CD14-positive monocyte (primary cell): ENCODE data around the gene RASGRF2. TPM values are rescaled to one million over a fixed set of nuclear protein-coding genes. Genes with fewer than 3 reads are reported as not detected.

Source experiments
- DNase-seq, 3 donors: peaks; one replicate each; pipeline ENCODE4 v3.0.0-alpha.2; 2011 to 2022
- H2AFZ ChIP-seq: 2 replicates; pipeline ENCODE4 v1.6.0; 2012; ENCODE audit warnings: mild to moderate bottlenecking, low read depth, low read length, inconsistent platforms; ENCODE audit not compliant: insufficient read depth, poor library complexity, severe bottlenecking
- H3K27ac ChIP-seq, 2 donors: 1 replicate in 1 of 2; 2 replicates in 1 of 2; pipeline ENCODE4 v1.5.1; 2012 to 2013; ENCODE audit warnings: low read length in 2 of 2, control low read depth in 1 of 2, inconsistent platforms in 1 of 2, low read depth in 1 of 2, mild to moderate bottlenecking in 1 of 2
- H3K27me3 ChIP-seq, 2 donors: one replicate each; pipeline versions ENCODE4 v1.6.0 to v1.6.1; 2011 to 2013; ENCODE audit warnings: low read length in 2 of 2; ENCODE audit not compliant: control insufficient read depth in 2 of 2, insufficient read depth in 2 of 2
- H3K36me3 ChIP-seq, 2 donors: replicated peaks in 1 of 2; 1 replicate in 1 of 2; 2 replicates in 1 of 2; pipeline versions ENCODE4 v1.5.1 to v1.6.1; 2012 to 2013; ENCODE audit warnings: low read length in 2 of 2, control low read depth in 1 of 2, inconsistent platforms in 1 of 2, mild to moderate bottlenecking in 1 of 2; ENCODE audit not compliant: insufficient read depth in 2 of 2, control insufficient read depth in 1 of 2
- H3K4me1 ChIP-seq, 2 donors: 1 replicate in 1 of 2; 2 replicates in 1 of 2; pipeline versions ENCODE4 v1.5.1 to v1.6.1; 2012 to 2013; ENCODE audit warnings: low read length in 2 of 2, control low read depth in 1 of 2, inconsistent platforms in 1 of 2, mild to moderate bottlenecking in 1 of 2, moderate library complexity in 1 of 2; ENCODE audit not compliant: insufficient read depth in 2 of 2, control insufficient read depth in 1 of 2
- H3K4me2 ChIP-seq: replicated peaks from 2 replicates; pipeline ENCODE3; 2012; ENCODE audit warnings: low read length, moderate library complexity, mild to moderate bottlenecking; ENCODE audit not compliant: poor library complexity, severe bottlenecking; ENCODE audit errors: extremely low read depth
- H3K4me3 ChIP-seq, 3 experiments: fragments of 200-600 bp in 1 of 3; sonication (generic) in 1 of 3; replicated peaks in 1 of 3; 1 replicate in 2 of 3; 2 replicates in 1 of 3; pipeline ENCODE4 v1.5.1; 2011 to 2013; ENCODE audit warnings: low read length in 3 of 3, mild to moderate bottlenecking in 3 of 3, control low read depth in 2 of 3, low read depth in 2 of 3, inconsistent platforms in 1 of 3, moderate library complexity in 1 of 3
- H3K79me2 ChIP-seq: 2 replicates; pipeline ENCODE4 v1.6.0; 2012; ENCODE audit warnings: mild to moderate bottlenecking, control low read depth, inconsistent platforms, low read length, moderate library complexity; ENCODE audit not compliant: insufficient read depth
- H3K9ac ChIP-seq: 2 replicates; pipeline ENCODE4 v1.6.0; 2017; ENCODE audit warnings: low read length, mild to moderate bottlenecking; ENCODE audit not compliant: insufficient read depth, poor library complexity, severe bottlenecking
- H3K9me3 ChIP-seq, 2 donors: replicated peaks in 1 of 2; 1 replicate in 1 of 2; 2 replicates in 1 of 2; pipeline versions ENCODE4 v1.5.1 to v1.6.1; 2012 to 2013; ENCODE audit warnings: low read length in 2 of 2, control low read depth in 1 of 2; ENCODE audit not compliant: control insufficient read depth in 1 of 2, insufficient read depth in 1 of 2
- H4K20me1 ChIP-seq: 2 replicates; pipeline ENCODE4 v1.6.0; 2012; ENCODE audit warnings: mild to moderate bottlenecking, low read length, control low read depth, moderate library complexity; ENCODE audit not compliant: insufficient read depth
- H3K27ac Mint-ChIP-seq, 7 donors: one replicate each; pipeline ENCODE4 v1.8.0; 2020; ENCODE audit warnings: mild to moderate bottlenecking in 7 of 7, mixed read lengths in 7 of 7, moderate library complexity in 6 of 7, inconsistent platforms in 2 of 7
- H3K27me3 Mint-ChIP-seq, 3 donors: one replicate each; pipeline ENCODE4 v1.8.0; 2021 to 2022; ENCODE audit warnings: low read depth in 3 of 3, mild to moderate bottlenecking in 3 of 3, mixed read lengths in 3 of 3, moderate library complexity in 3 of 3, inconsistent platforms in 1 of 3
- H3K36me3 Mint-ChIP-seq, 2 donors: one replicate each; pipeline ENCODE4 v1.8.0; 2020; ENCODE audit warnings: mixed read lengths in 2 of 2, inconsistent platforms in 1 of 2, mild to moderate bottlenecking in 1 of 2
- H3K4me1 Mint-ChIP-seq: one replicate; pipeline ENCODE4 v1.8.0; 2020; ENCODE audit warnings: mild to moderate bottlenecking, mixed read lengths
- H3K4me3 Mint-ChIP-seq, 2 donors: one replicate each; pipeline ENCODE4 v1.8.0; 2020; ENCODE audit warnings: mild to moderate bottlenecking in 2 of 2, mixed read lengths in 2 of 2, moderate library complexity in 1 of 2
- H3K9me3 Mint-ChIP-seq, 7 donors: one replicate each; pipeline ENCODE4 v1.8.0; 2020 to 2022; ENCODE audit warnings: mixed read lengths in 7 of 7, mild to moderate bottlenecking in 6 of 7, moderate library complexity in 6 of 7, inconsistent platforms in 2 of 7
- WGBS: methylation state at CpG from one replicate; pipeline ENCODE4 v1.1.5; 2013; ENCODE audit warnings: missing lambda C conversion rate; ENCODE audit not compliant: insufficient coverage; 5-methylcytosine and 5-hydroxymethylcytosine counted together
- intact Hi-C, 2 donors: fragments of 100-400 bp; cut with micrococcal nuclease; formaldehyde crosslinking; loops; one replicate each; pipeline versions ENCODE4 v1.15.0 to v1.15.1; 2023
- polyA plus RNA-seq, 3 donors: library from polyadenylated mRNA; depleted of rRNA in 1 of 3; unstranded in 2 of 3; stranded (reverse) in 1 of 3; fragments of 300-500 nt in 2 of 3; fragments of >200 nt in 1 of 3; fragmentation: Illumina TruSeq in 2 of 3; gene quantifications; 1 replicate in 2 of 3; 2 replicates in 1 of 3; pipeline ENCODE4 v1.2.3, GENCODE V29; 2012 to 2021
- TF ChIP-seq, protein P1 (sequence below): fragments of 200-600 bp; IDR thresholded peaks from one replicate; pipeline ENCODE4 v1.8.0; 2022; ENCODE audit warnings: antibody characterized with exemption, mild to moderate bottlenecking

The RASGRF2 gene
- polyA plus RNA-seq, 3 donors: 0.01 to 0.02 TPM; not detected in 1

DNA sequence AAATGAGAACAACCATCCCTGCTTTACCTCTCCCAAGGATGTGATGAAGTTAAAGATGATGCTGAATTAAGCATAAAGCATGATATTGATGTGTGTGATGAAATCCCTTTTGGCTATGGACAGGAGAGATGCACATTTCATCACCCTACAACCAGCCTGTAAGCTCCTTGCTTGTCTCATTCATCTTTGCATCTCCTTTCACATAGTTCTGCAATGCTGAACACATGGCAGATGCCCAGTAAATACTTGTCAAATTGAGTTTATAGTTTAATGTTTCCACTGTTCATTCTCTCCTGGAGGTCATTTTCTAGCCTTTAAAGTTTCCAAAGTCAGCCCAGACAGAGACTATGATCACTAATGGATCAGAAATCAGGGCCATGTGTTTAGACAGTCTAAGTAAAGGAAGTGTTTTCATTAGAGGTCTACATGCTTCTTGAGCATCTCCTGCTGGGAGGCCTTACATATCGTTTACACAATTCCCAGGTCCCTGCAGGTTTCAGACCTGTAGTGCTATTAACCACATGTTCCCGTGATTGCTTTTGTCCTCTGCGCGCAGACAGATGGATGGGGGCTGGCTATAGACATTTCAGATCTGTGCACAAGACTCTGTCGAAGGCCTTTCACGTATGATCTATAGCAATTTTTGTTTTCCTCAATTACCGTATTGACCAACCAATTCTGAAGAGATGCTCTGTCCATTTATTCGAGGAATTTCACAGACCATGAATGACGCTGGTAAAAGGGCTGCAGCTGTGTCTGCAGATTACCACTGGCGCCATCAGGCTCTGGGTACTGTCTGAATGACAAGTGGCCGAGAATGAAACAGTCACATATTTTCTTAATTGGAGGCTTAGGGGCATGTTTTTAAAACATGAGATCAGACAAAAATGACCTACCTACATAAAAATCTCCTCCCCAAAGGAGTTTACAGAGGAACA is 223.9 kb downstream of the RASGRF2 start:
- Mint-ChIP-seq H3K4me1 (peaks cover 3% of the 10 kb centered on the region), H3K36me3 (no peaks in the 10 kb centered on the region), H3K27ac (no peak overlapping the region), H3K9me3 (no peaks in the 10 kb centered on the region), H3K4me3 (no peak overlapping the region), H3K27me3 (peaks cover 2 to 4% (median 2%) of the 10 kb centered on the region in 3 donors)
- Histone ChIP-seq H3K9ac (no peak overlapping the region), H2AFZ (no peak overlapping the region), H4K20me1 (no peaks in the 10 kb centered on the region), H3K27me3 (no peaks in the 10 kb centered on the region), H3K4me2 (no peak overlapping the region), H3K36me3 (no peaks in the 10 kb centered on the region), H3K79me2 (no peaks in the 10 kb centered on the region), H3K9me3 (no peaks in the 10 kb centered on the region), H3K27ac (no peak overlapping the region), H3K4me3 (no peak overlapping the region), H3K4me1 (no peaks in the 10 kb centered on the region)
- TF ChIP-seq, protein P1, sequence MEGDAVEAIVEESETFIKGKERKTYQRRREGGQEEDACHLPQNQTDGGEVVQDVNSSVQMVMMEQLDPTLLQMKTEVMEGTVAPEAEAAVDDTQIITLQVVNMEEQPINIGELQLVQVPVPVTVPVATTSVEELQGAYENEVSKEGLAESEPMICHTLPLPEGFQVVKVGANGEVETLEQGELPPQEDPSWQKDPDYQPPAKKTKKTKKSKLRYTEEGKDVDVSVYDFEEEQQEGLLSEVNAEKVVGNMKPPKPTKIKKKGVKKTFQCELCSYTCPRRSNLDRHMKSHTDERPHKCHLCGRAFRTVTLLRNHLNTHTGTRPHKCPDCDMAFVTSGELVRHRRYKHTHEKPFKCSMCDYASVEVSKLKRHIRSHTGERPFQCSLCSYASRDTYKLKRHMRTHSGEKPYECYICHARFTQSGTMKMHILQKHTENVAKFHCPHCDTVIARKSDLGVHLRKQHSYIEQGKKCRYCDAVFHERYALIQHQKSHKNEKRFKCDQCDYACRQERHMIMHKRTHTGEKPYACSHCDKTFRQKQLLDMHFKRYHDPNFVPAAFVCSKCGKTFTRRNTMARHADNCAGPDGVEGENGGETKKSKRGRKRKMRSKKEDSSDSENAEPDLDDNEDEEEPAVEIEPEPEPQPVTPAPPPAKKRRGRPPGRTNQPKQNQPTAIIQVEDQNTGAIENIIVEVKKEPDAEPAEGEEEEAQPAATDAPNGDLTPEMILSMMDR: no peak
- no peak for DNase-seq
- WGBS: 97% methylated on average over 6 of the region's 11 CpGs
- intact Hi-C loops: no loop called here

DNA sequence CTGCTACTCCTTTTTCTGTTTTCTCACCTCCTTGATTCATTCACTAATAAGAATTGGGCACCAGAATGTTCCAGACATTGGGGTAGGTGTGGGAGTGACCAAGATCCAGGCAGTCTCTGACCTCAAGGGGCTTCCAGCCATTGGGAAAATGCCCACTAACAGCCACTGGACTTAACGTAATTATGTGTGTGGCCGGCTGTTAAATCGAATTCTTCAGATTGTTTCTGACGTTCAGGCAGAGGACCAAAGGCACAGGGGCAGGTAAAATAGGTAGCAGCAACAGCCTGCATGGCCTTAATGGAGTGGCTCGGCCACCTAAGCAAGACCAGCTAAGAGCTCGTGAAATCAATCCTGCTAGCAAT is 224.6 kb downstream of the RASGRF2 start:
- Histone ChIP-seq H2AFZ (no peak overlapping the region), H3K79me2 (no peaks in the 10 kb centered on the region), H3K4me1 (no peaks in the 10 kb centered on the region), H3K27me3 (no peaks in the 10 kb centered on the region), H3K4me3 (no peak overlapping the region), H3K36me3 (no peaks in the 10 kb centered on the region), H3K9me3 (no peaks in the 10 kb centered on the region), H3K9ac (no peak overlapping the region), H4K20me1 (no peaks in the 10 kb centered on the region), H3K4me2 (no peak overlapping the region), H3K27ac (no peak overlapping the region)
- H3K4me3 Mint-ChIP-seq: no peak overlapping the region
- no peaks in the 10 kb centered on the region for H3K36me3 Mint-ChIP-seq
- TF ChIP-seq, protein P1: no peak
- WGBS: 100% methylated on average over 5 of the region's 6 CpGs
- H3K9me3 Mint-ChIP-seq: no peaks in the 10 kb centered on the region
- H3K27me3 Mint-ChIP-seq: peaks cover 2 to 4% (median 4%) of the 10 kb centered on the region in 3 donors
- DNase-seq: no peak
- H3K27ac Mint-ChIP-seq: no peak overlapping the region
- intact Hi-C loops: no loop called here
- H3K4me1 Mint-ChIP-seq: peaks cover 3% of the 10 kb centered on the region
